Smooth muscle cell (in vitro differentiated cells): ENCODE results near the gene ZFHX3. TPM values are rescaled to one million over a fixed set of nuclear protein-coding genes. Genes with fewer than 3 reads are reported as not detected.

Experiments used
- DNase-seq: peaks from one replicate; lab custom pipeline; 2025; ENCODE audit not compliant: unreplicated experiment; lab: John Stamatoyannopoulos, UW
- H2AFZ ChIP-seq: fragments of 200-600 bp; sonication (generic); 2 replicates; pipeline ENCODE4 v1.6.0; 2016; ENCODE audit warnings: antibody characterized with exemption, low read depth, mild to moderate bottlenecking
- H3F3A ChIP-seq: fragments of 200-600 bp; sonication (generic); 2 replicates; pipeline ENCODE4 v1.6.0; 2017; ENCODE audit warnings: antibody characterized with exemption, low read depth
- H3K27ac ChIP-seq: fragments of 200-600 bp; sonication (generic); 2 replicates; pipeline ENCODE4 v1.5.1; 2016; ENCODE audit warnings: low read depth, mild to moderate bottlenecking
- H3K27me3 ChIP-seq: fragments of 200-600 bp; sonication (generic); 2 replicates; pipeline ENCODE4 v1.6.1; 2016; ENCODE audit warnings: low read depth, mild to moderate bottlenecking
- H3K36me3 ChIP-seq: fragments of 200-600 bp; sonication (generic); 2 replicates; pipeline ENCODE4 v1.5.1; 2016; ENCODE audit warnings: low read depth
- H3K4me1 ChIP-seq: fragments of 200-600 bp; sonication (generic); 2 replicates; pipeline ENCODE4 v1.5.1; 2016; ENCODE audit warnings: low read depth
- H3K4me2 ChIP-seq: fragments of 200-600 bp; sonication (generic); 2 replicates; pipeline ENCODE4 v1.6.0; 2016; ENCODE audit warnings: mild to moderate bottlenecking
- H3K4me3 ChIP-seq: fragments of 200-600 bp; sonication (generic); 2 replicates; pipeline ENCODE4 v1.5.1; 2016; ENCODE audit warnings: mild to moderate bottlenecking
- H3K79me2 ChIP-seq: fragments of 200-600 bp; sonication (generic); 2 replicates; pipeline ENCODE4 v1.6.0; 2016; ENCODE audit warnings: low read depth, mild to moderate bottlenecking
- H3K9ac ChIP-seq: fragments of 200-600 bp; sonication (generic); 2 replicates; pipeline ENCODE4 v1.6.0; 2016; ENCODE audit warnings: low read depth
- H3K9me3 ChIP-seq: fragments of 200-600 bp; sonication (generic); replicated peaks from 2 replicates; pipeline ENCODE4 v1.5.1; 2016; ENCODE audit warnings: low read depth
- H4K20me1 ChIP-seq: fragments of 200-600 bp; sonication (generic); 2 replicates; pipeline ENCODE4 v1.6.0; 2016; ENCODE audit warnings: low read depth
- CTCF ChIP-seq: fragments of 200-600 bp; sonication (generic); IDR thresholded peaks from 2 replicates; pipeline ENCODE4 v1.5.1; 2017; ENCODE audit warnings: borderline replicate concordance, mild to moderate bottlenecking, antibody characterized with exemption; ENCODE audit not compliant: insufficient read depth, poor library complexity, severe bottlenecking
- WGBS: methylation state at CpG from one replicate; pipeline ENCODE4 v1.1.7; 2016; ENCODE audit warnings: low lambda C conversion rate; 5-methylcytosine and 5-hydroxymethylcytosine counted together
- polyA plus RNA-seq: library from polyadenylated mRNA; unstranded; fragments of >200 nt; fragmentation: Nextera tagmentation; extraction: Ambion mirVana; gene quantifications from 2 replicates; pipeline ENCODE4 v1.2.1, GENCODE V29; 2016
- total RNA-seq: library from RNA; depleted of rRNA; stranded (reverse); fragments of >200 nt; gene quantifications from 2 replicates; pipeline ENCODE4 v1.2.3, GENCODE V29; 2014

The ZFHX3 gene
- total RNA-seq (6.5 and 9.8 TPM in 2 replicates), polyA plus RNA-seq (3.1 and 5.0 TPM in 2 replicates)

GRCh38 chr16:73047536-73048291 is at the start of gene ZFHX3:
ZFHX3 (minus strand) TSS chr16:73048128; CDS start chr16:72960145, 87,983 bp downstream.
- Histone ChIP-seq H2AFZ (peak within 1 kb of the TSS; percentile 69), H3K4me3 (peak within 1 kb of the TSS; percentile 79), H3K27me3 (no peaks in the 10 kb centered on the region), H3K36me3 (no peaks in the 10 kb centered on the region), H3K27ac (peak within 1 kb of the TSS; percentile 82), H3K4me1 (peaks cover 39% of the 10 kb centered on the region), H3K9me3 (no peaks in the 10 kb centered on the region), H3K79me2 (peaks cover 59% of the 10 kb centered on the region), H4K20me1 (peaks cover 6% of the 10 kb centered on the region), H3F3A (peaks cover 8% of the 10 kb centered on the region), H3K4me2 (peak within 1 kb of the TSS; percentile 91), H3K9ac (peak within 1 kb of the TSS; percentile 86)
- DNase-seq = peak; percentile 33
- WGBS = 5% methylated on average over 19 of the region's 64 CpGs
- no peak for TF ChIP-seq CTCF

- no peak overlapping the region for H3K4me2 ChIP-seq
- H3K27me3 ChIP-seq = no peaks in the 10 kb centered on the region
- TF ChIP-seq CTCF = no peak
Measured at GRCh38 chr16:73096510-73096909, 48.6 kb upstream of the ZFHX3 start.

GRCh38 chr16:73095885-73096421 is 48.0 kb upstream of the ZFHX3 start:
- Histone ChIP-seq H3K9me3 (no peaks in the 10 kb centered on the region), H4K20me1 (no peaks in the 10 kb centered on the region), H2AFZ (no peak overlapping the region), H3K9ac (no peak overlapping the region), H3K4me1 (no peaks in the 10 kb centered on the region), H3K79me2 (no peaks in the 10 kb centered on the region), H3F3A (no peaks in the 10 kb centered on the region), H3K27me3 (no peaks in the 10 kb centered on the region), H3K36me3 (no peaks in the 10 kb centered on the region), H3K27ac (no peak overlapping the region), H3K4me2 (no peak overlapping the region), H3K4me3 (no peak overlapping the region)
- TF ChIP-seq CTCF = no peak
- 66% methylated on average over 9 of the region's 9 CpGs for WGBS
- DNase-seq = no peak

More at GRCh38 chr16:73096510-73096909, 48.6 kb upstream of the ZFHX3 start:
- Histone ChIP-seq H3K79me2 (no peaks in the 10 kb centered on the region), H2AFZ (no peak overlapping the region), H3F3A (no peaks in the 10 kb centered on the region), H3K27ac (no peak overlapping the region), H3K4me3 (no peak overlapping the region), H4K20me1 (no peaks in the 10 kb centered on the region), H3K9me3 (no peaks in the 10 kb centered on the region), H3K9ac (no peak overlapping the region), H3K36me3 (no peaks in the 10 kb centered on the region), H3K4me1 (no peaks in the 10 kb centered on the region)
- DNase-seq = no peak
- WGBS = 90% methylated on average over 3 of the region's 3 CpGs
